Endothelial cell of umbilical vein (primary cell): ENCODE measurements around the gene CD247. TPM values are rescaled to one million over a fixed set of nuclear protein-coding genes. Genes with fewer than 3 reads are reported as not detected.

Experiments
- BruUV-seq: library from RNA; stranded (reverse); fragments of 400-500 nt; replicated peaks from 2 replicates; lab custom pipeline; 2021; lab: Mats Ljungman, UMichigan
- CTCF ChIA-PET: fragments of 300-600, 350-600 bp; sonication (Branson Sonifier 250); formaldehyde crosslinking; loops from one replicate; lab custom pipeline; 2021; ENCODE audit warnings: antibody characterized with exemption, inconsistent platforms; lab: Charles Lee
- POLR2A ChIA-PET: fragments of 300-600, 350-600 bp; sonication (Branson Sonifier 250); formaldehyde crosslinking; loops from one replicate; lab custom pipeline; 2021; ENCODE audit warnings: antibody characterized with exemption, inconsistent platforms; lab: Charles Lee
- DNase-seq: peaks from one replicate; pipeline ENCODE4 v3.0.0-alpha.2; 2011; ENCODE audit warnings: low read depth, low spot score
- FAIRE-seq: peaks from 2 replicates; lab custom pipeline; 2011; peaks lifted over from hg19 to GRCh38; lab: Jason Lieb, UNC
- H2AFZ ChIP-seq: 2 replicates; pipeline ENCODE4 v1.6.0; 2012; ENCODE audit warnings: low read depth, low read length, control low read depth, inconsistent platforms
- H3K27ac ChIP-seq: 2 replicates; pipeline ENCODE4 v1.5.1; 2011; ENCODE audit warnings: low read depth, mild to moderate bottlenecking, control low read depth, low read length, moderate library complexity; ENCODE audit not compliant: insufficient read depth
- H3K27me3 ChIP-seq, 2 experiments: 2 replicates each; pipeline versions ENCODE4 v1.6.0 to v1.6.1; 2011; ENCODE audit warnings: low read length in 2 of 2, mixed read lengths in 1 of 2; ENCODE audit not compliant: control insufficient read depth in 2 of 2, insufficient read depth in 2 of 2
- H3K36me3 ChIP-seq, 2 experiments: 2 replicates in 1 of 2; 3 replicates in 1 of 2; pipeline ENCODE4 v1.5.1; 2011; ENCODE audit warnings: low read length in 2 of 2, mild to moderate bottlenecking in 1 of 2, moderate library complexity in 1 of 2; ENCODE audit not compliant: control insufficient read depth in 2 of 2, insufficient read depth in 2 of 2; ENCODE audit errors: extremely low read depth in 1 of 2
- H3K4me1 ChIP-seq: 3 replicates; pipeline ENCODE4 v1.5.1; 2011; ENCODE audit warnings: mild to moderate bottlenecking, low read length; ENCODE audit not compliant: control insufficient read depth, insufficient read depth; ENCODE audit errors: extremely low read depth
- H3K4me2 ChIP-seq: 2 replicates; pipeline ENCODE4 v1.6.1; 2011; ENCODE audit warnings: low read length, control low read depth, mixed read lengths; ENCODE audit not compliant: insufficient read depth
- H3K4me3 ChIP-seq, 3 experiments: fragments of 200-600 bp in 1 of 3; sonication (generic), shearing (Covaris generic) in 1 of 3; replicated peaks in 1 of 3; 2 replicates each; pipeline ENCODE4 v1.5.1; 2011 to 2016; ENCODE audit warnings: control low read depth in 3 of 3, low read length in 3 of 3, mild to moderate bottlenecking in 2 of 3, inconsistent platforms in 1 of 3, low read depth in 1 of 3, moderate library complexity in 1 of 3; ENCODE audit not compliant: insufficient read depth in 1 of 3
- H3K79me2 ChIP-seq: 2 replicates; pipeline ENCODE4 v1.6.0; 2012; ENCODE audit warnings: low read length, inconsistent platforms; ENCODE audit not compliant: control insufficient read depth, insufficient read depth
- H3K9ac ChIP-seq: replicated peaks from 2 replicates; pipeline ENCODE3; 2011; ENCODE audit warnings: low read length, control low read depth; ENCODE audit not compliant: insufficient read depth; ENCODE audit errors: extremely low read depth
- H3K9me1 ChIP-seq: replicated peaks from 3 replicates; pipeline ENCODE4 v1.6.0; 2011; ENCODE audit warnings: mild to moderate bottlenecking, low read length; ENCODE audit not compliant: control insufficient read depth, insufficient read depth; ENCODE audit errors: extremely low read depth
- H3K9me3 ChIP-seq: replicated peaks from 2 replicates; pipeline ENCODE4 v1.5.1; 2012; ENCODE audit warnings: low read length, inconsistent platforms; ENCODE audit not compliant: control insufficient read depth, insufficient read depth
- H4K20me1 ChIP-seq: replicated peaks from 2 replicates; pipeline ENCODE3; 2011; ENCODE audit warnings: mild to moderate bottlenecking, low read length; ENCODE audit not compliant: control insufficient read depth, insufficient read depth; ENCODE audit errors: extremely low read depth
- EZH2 ChIP-seq: IDR thresholded peaks from 2 replicates; pipeline ENCODE4 v1.6.1; 2012; ENCODE audit warnings: borderline replicate concordance, low read depth, mild to moderate bottlenecking, moderate library complexity, low read length, inconsistent platforms; ENCODE audit not compliant: severe bottlenecking
- FOS ChIP-seq: IDR thresholded peaks from 2 replicates; pipeline ENCODE4 v1.6.1; 2011; ENCODE audit warnings: mild to moderate bottlenecking, low read length, moderate library complexity, borderline replicate concordance; ENCODE audit not compliant: insufficient read depth
- GATA2 ChIP-seq: IDR thresholded peaks from 2 replicates; pipeline ENCODE4 v1.7.0; 2011; ENCODE audit warnings: low read depth, mild to moderate bottlenecking, moderate library complexity, mixed read lengths, low read length; ENCODE audit not compliant: insufficient read length, insufficient read depth
- JUN ChIP-seq: IDR thresholded peaks from 2 replicates; pipeline ENCODE4 v1.6.1; 2011; ENCODE audit warnings: borderline replicate concordance, low read depth; ENCODE audit not compliant: insufficient read length, insufficient read depth
- MAX ChIP-seq: IDR thresholded peaks from 2 replicates; pipeline ENCODE4 v1.6.1; 2011; ENCODE audit not compliant: insufficient read depth, insufficient read length
- MYC ChIP-seq: IDR thresholded peaks from one replicate; pipeline ENCODE4 v1.6.1; 2011; ENCODE audit warnings: mild to moderate bottlenecking, low read depth, low read length
- POLR2A ChIP-seq: IDR thresholded peaks from 2 replicates; pipeline ENCODE4 v1.6.1; 2012; ENCODE audit warnings: low read depth, mild to moderate bottlenecking, control low read depth, low read length
- POLR2AphosphoS5 ChIP-seq: IDR thresholded peaks from 2 replicates; pipeline ENCODE4 v1.6.1; 2012; ENCODE audit warnings: low read depth, mild to moderate bottlenecking, control low read depth, low read length, moderate library complexity; ENCODE audit not compliant: insufficient read depth
- dilution Hi-C: fragments of 300-500 bp; cut with MboI; formaldehyde crosslinking; loops from one replicate; pipeline ENCODE4 v1.15.0; 2019; ENCODE audit warnings: low sequenced_read_pairs; ENCODE audit not compliant: extremely low pct_ligation_motif_present
- intact Hi-C: fragments of 100-400 bp; cut with micrococcal nuclease; formaldehyde crosslinking; loops from one replicate; pipeline ENCODE4 v1.10.0; 2022
- polyA plus RNA-seq, 4 experiments: library from polyadenylated mRNA; depleted of rRNA in 3 of 4; stranded (reverse) in 3 of 4; unstranded in 1 of 4; fragments of >200 nt; gene quantifications; 2 replicates each; pipeline versions ENCODE4 v1.2.1 to v1.2.3, GENCODE V29; 2011 to 2012; ENCODE audit warnings: missing spikeins in 1 of 4
- total RNA-seq: library from RNA; stranded (reverse); gene quantifications from 2 replicates; pipeline ENCODE4 v1.2.3, GENCODE V29; 2021
- TF ChIP-seq, protein P1 (sequence below), 2 donors: IDR thresholded peaks; 1 replicate in 1 of 2; 2 replicates in 1 of 2; pipeline ENCODE4 v1.5.1; 2011; ENCODE audit warnings: low read length in 2 of 2, mild to moderate bottlenecking in 2 of 2, moderate library complexity in 2 of 2, control low read depth in 1 of 2, inconsistent platforms in 1 of 2, low read depth in 1 of 2; ENCODE audit not compliant: insufficient read depth in 1 of 2; ENCODE audit errors: extremely low read depth in 1 of 2

CD247 gene
- total and polyA plus RNA-seq, 2 donors (not counting 3 experiments of a cell fraction or from before 2014, with no cell fraction given), result not detected

DNA sequence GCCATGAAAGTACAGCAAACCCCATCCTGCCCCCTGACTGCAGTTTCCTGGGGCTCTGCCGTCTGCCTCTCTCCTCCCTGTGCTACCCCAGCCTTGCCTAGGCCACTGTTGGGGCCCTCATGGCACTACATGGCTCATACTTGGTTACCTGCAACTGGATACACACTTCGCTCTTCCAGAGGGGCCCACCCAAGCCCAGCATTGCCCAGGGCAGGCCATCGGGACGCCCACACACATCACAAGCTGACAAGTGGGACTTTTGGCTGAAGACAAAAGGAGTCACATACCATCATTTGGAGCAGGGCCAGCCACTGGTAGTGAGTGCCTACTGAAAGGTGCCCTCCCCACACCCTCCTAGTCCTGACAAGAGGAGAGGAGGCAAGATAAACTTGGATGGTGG lies 82.8 kb downstream of the CD247 start:
- Histone ChIP-seq H4K20me1 (no peaks in the 10 kb centered on the region), H3K9me3 (no peaks in the 10 kb centered on the region), H3K9ac (no peak overlapping the region), H2AFZ (no peak overlapping the region), H3K4me3 (no peak overlapping the region), H3K36me3 (no peaks in the 10 kb centered on the region), H3K4me1 (no peaks in the 10 kb centered on the region), H3K4me2 (no peak overlapping the region), H3K27me3 (no peaks in the 10 kb centered on the region), H3K79me2 (no peaks in the 10 kb centered on the region), H3K27ac (no peak overlapping the region), H3K9me1 (no peaks in the 10 kb centered on the region)
- ChIA-PET CTCF (no interaction called here), POLR2A (no interaction called here)
- FAIRE-seq, result no peak
- no TSS peak for BruUV-seq
- no peak for DNase-seq
- TF ChIP-seq FOS, result no peak
- TF ChIP-seq POLR2AphosphoS5, result no peak
- TF ChIP-seq, protein P1, sequence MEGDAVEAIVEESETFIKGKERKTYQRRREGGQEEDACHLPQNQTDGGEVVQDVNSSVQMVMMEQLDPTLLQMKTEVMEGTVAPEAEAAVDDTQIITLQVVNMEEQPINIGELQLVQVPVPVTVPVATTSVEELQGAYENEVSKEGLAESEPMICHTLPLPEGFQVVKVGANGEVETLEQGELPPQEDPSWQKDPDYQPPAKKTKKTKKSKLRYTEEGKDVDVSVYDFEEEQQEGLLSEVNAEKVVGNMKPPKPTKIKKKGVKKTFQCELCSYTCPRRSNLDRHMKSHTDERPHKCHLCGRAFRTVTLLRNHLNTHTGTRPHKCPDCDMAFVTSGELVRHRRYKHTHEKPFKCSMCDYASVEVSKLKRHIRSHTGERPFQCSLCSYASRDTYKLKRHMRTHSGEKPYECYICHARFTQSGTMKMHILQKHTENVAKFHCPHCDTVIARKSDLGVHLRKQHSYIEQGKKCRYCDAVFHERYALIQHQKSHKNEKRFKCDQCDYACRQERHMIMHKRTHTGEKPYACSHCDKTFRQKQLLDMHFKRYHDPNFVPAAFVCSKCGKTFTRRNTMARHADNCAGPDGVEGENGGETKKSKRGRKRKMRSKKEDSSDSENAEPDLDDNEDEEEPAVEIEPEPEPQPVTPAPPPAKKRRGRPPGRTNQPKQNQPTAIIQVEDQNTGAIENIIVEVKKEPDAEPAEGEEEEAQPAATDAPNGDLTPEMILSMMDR (IDR thresholded peaks at IDR 0.05; ENCODE audit: extremely low read depth in 1 of 2, insufficient read depth in 1 of 2, low read depth in 1 of 2, low read length in 2 of 2), result no peak
- no peak for TF ChIP-seq EZH2
- no peak for TF ChIP-seq MYC
- TF ChIP-seq GATA2, result no peak
- intact Hi-C loops, result no loop called here
- dilution Hi-C loops, result no loop called here

- Histone ChIP-seq H3K4me2 (no peak overlapping the region), H4K20me1 (no peaks in the 10 kb centered on the region), H3K9ac (no peak overlapping the region), H3K27ac (no peak overlapping the region), H3K79me2 (no peaks in the 10 kb centered on the region), H3K4me1 (no peaks in the 10 kb centered on the region), H3K9me3 (no peaks in the 10 kb centered on the region), H3K36me3 (no peaks in the 10 kb centered on the region), H3K9me1 (no peaks in the 10 kb centered on the region), H3K27me3 (no peaks in the 10 kb centered on the region), H2AFZ (no peak overlapping the region), H3K4me3 (no peak overlapping the region)
- DNase-seq (no peak), FAIRE-seq (no peak)
- no TSS peak for BruUV-seq
- no peak for TF ChIP-seq MAX
- TF ChIP-seq EZH2, result no peak
- TF ChIP-seq, protein P1 (IDR thresholded peaks at IDR 0.05; ENCODE audit: extremely low read depth in 1 of 2, insufficient read depth in 1 of 2, low read depth in 1 of 2, low read length in 2 of 2), result no peak
- no peak for TF ChIP-seq POLR2A
- TF ChIP-seq JUN, result no peak
- no peak for TF ChIP-seq MYC
- TF ChIP-seq POLR2AphosphoS5, result no peak
- TF ChIP-seq GATA2, result no peak
- TF ChIP-seq FOS, result no peak
- ChIA-PET POLR2A (no interaction called here), CTCF (interaction anchor here (3.1 kb wide), 1 partner anchor 166 kb away, joined by 12 read pairs; no protein-coding TSS in a partner anchor)
- dilution Hi-C loops, result no loop called here
- intact Hi-C loops, result no loop called here
These were observed 84.0 kb downstream of the CD247 start for GRCh38 chr1:167434306-167434705.
